Subcutaneous abdominal adipose tissue (tissue), 5 donors: ENCODE measurements around the gene TBC1D7.

Experiments
- H3K27ac ChIP-seq: one replicate; pipeline ENCODE4 v1.7.0; 2013; ENCODE audit warnings: low read depth, mild to moderate bottlenecking, inconsistent platforms, low read length, moderate library complexity
- H3K27me3 ChIP-seq, 5 donors: one replicate each; pipeline ENCODE4 v1.7.0; 2013; ENCODE audit warnings: low read length in 5 of 5, inconsistent platforms in 1 of 5; ENCODE audit not compliant: control insufficient read depth in 5 of 5, insufficient read depth in 4 of 5
- H3K36me3 ChIP-seq, 5 donors: one replicate each; pipeline ENCODE4 v1.7.0; 2013; ENCODE audit warnings: low read length in 5 of 5; ENCODE audit not compliant: control insufficient read depth in 5 of 5, insufficient read depth in 5 of 5
- H3K4me1 ChIP-seq, 5 donors: one replicate each; pipeline ENCODE4 v1.7.0; 2013; ENCODE audit warnings: low read length in 5 of 5, mild to moderate bottlenecking in 3 of 5, moderate library complexity in 1 of 5; ENCODE audit not compliant: control insufficient read depth in 5 of 5, insufficient read depth in 5 of 5
- H3K4me3 ChIP-seq, 5 donors: one replicate each; pipeline ENCODE4 v1.7.0; 2013; ENCODE audit warnings: low read length in 5 of 5, low read depth in 1 of 5
- H3K9ac ChIP-seq, 5 donors: one replicate each; pipeline ENCODE4 v1.7.0; 2013; ENCODE audit warnings: low read length in 5 of 5, mild to moderate bottlenecking in 4 of 5, moderate library complexity in 3 of 5
- H3K9me3 ChIP-seq, 5 donors: one replicate each; pipeline ENCODE4 v1.7.0; 2013; ENCODE audit warnings: low read length in 5 of 5; ENCODE audit not compliant: control insufficient read depth in 5 of 5
- donor health status: healthy.
- donor health status: healthy.
- donor health status: healthy.
- donor health status: healthy.
- donor health status: healthy.

TBC1D7 gene

GRCh38 chr6:13328076-13328874 is at the start of gene TBC1D7:
Gene TBC1D7 (minus strand): TSS chr6:13328537. CDS start chr6:13326898, 1,639 bp downstream.
- H3K9me3 ChIP-seq = no peaks in the 10 kb centered on the region

GRCh38 chr6:13377054-13377758 is 48.9 kb upstream of the TBC1D7 start:
- H3K4me1 ChIP-seq = peaks cover 3 to 49% (median 39%) of the 10 kb centered on the region in 5 donors
- H3K4me3 ChIP-seq = no peak overlapping the region
- no peaks in the 10 kb centered on the region for H3K27me3 ChIP-seq
- H3K9ac ChIP-seq = no peak overlapping the region
- H3K9me3 ChIP-seq = peaks cover 0 to 2% (median 0%) of the 10 kb centered on the region in 5 donors
- H3K36me3 ChIP-seq = no peaks in the 10 kb centered on the region
- H3K27ac ChIP-seq = no peak overlapping the region

More at GRCh38 chr6:13328076-13328874, at the start of gene TBC1D7:
- Histone ChIP-seq H3K4me3 (peak within 1 kb of the TSS; percentile 89 to 96 (median 96)), H3K9ac (peak within 1 kb of the TSS; percentile 86 to 92 (median 88)), H3K27me3 (no peaks in the 10 kb centered on the region), H3K4me1 (peaks cover 3 to 18% (median 13%) of the 10 kb centered on the region in 5 donors), H3K27ac (peak within 1 kb of the TSS; percentile 84), H3K36me3 (peaks cover 8 to 17% (median 15%) of the 10 kb centered on the region in 5 donors)

GRCh38 chr6:13375360-13375878 is 47.1 kb upstream of the TBC1D7 start:
- Histone ChIP-seq H3K9ac (no peak overlapping the region), H3K36me3 (no peaks in the 10 kb centered on the region), H3K4me3 (no peak overlapping the region), H3K27me3 (no peaks in the 10 kb centered on the region), H3K27ac (no peak overlapping the region), H3K4me1 (peaks cover 1 to 49% (median 35%) of the 10 kb centered on the region in 5 donors), H3K9me3 (peaks cover 0 to 2% (median 0%) of the 10 kb centered on the region in 5 donors)

- no peak overlapping the region for H3K27ac ChIP-seq
- H3K36me3 ChIP-seq = no peaks in the 10 kb centered on the region
- peaks cover 0 to 2% (median 0%) of the 10 kb centered on the region in 5 donors for H3K9me3 ChIP-seq
- peaks cover 1 to 47% (median 20%) of the 10 kb centered on the region in 5 donors for H3K4me1 ChIP-seq
- H3K27me3 ChIP-seq = no peaks in the 10 kb centered on the region
- no peak overlapping the region for H3K4me3 ChIP-seq
- no peak overlapping the region for H3K9ac ChIP-seq
Observed at GRCh38 chr6:13373919-13374318, 45.6 kb upstream of the TBC1D7 start.

GRCh38 chr6:13373488-13373886 is 45.1 kb upstream of the TBC1D7 start:
- Histone ChIP-seq H3K36me3 (no peaks in the 10 kb centered on the region), H3K9me3 (peaks cover 0 to 2% (median 0%) of the 10 kb centered on the region in 5 donors), H3K4me1 (peaks cover 1 to 47% (median 18%) of the 10 kb centered on the region in 5 donors), H3K4me3 (no peak overlapping the region), H3K9ac (no peak overlapping the region), H3K27ac (no peak overlapping the region), H3K27me3 (no peaks in the 10 kb centered on the region)

- Histone ChIP-seq H3K36me3 (no peaks in the 10 kb centered on the region), H3K4me3 (no peak overlapping the region), H3K9me3 (peaks cover 0 to 2% (median 0%) of the 10 kb centered on the region in 5 donors), H3K9ac (no peak overlapping the region), H3K27ac (peak overlapping the region; percentile 5), H3K4me1 (peaks cover 1 to 52% (median 23%) of the 10 kb centered on the region in 5 donors), H3K27me3 (no peaks in the 10 kb centered on the region)
Observed at GRCh38 chr6:13372688-13373487, 44.6 kb upstream of the TBC1D7 start.

- Histone ChIP-seq H3K9me3 (peaks cover 0 to 2% (median 0%) of the 10 kb centered on the region in 5 donors), H3K27me3 (no peaks in the 10 kb centered on the region), H3K4me1 (peaks cover 3 to 61% (median 28%) of the 10 kb centered on the region in 5 donors), H3K27ac (peak overlapping the region; percentile 5), H3K4me3 (no peak overlapping the region), H3K36me3 (no peaks in the 10 kb centered on the region), H3K9ac (no peak overlapping the region)
Observed at GRCh38 chr6:13372076-13372475, 43.7 kb upstream of the TBC1D7 start.

- Histone ChIP-seq H3K4me3 (no peak overlapping the region), H3K36me3 (no peaks in the 10 kb centered on the region), H3K27me3 (no peaks in the 10 kb centered on the region), H3K27ac (peak overlapping the region; percentile 5), H3K9ac (no peak overlapping the region), H3K9me3 (no peaks in the 10 kb centered on the region), H3K4me1 (peaks cover 4 to 61% (median 28%) of the 10 kb centered on the region in 5 donors)
Observed at GRCh38 chr6:13371421-13372072, 43.2 kb upstream of the TBC1D7 start.

GRCh38 chr6:13370623-13371022 is 42.3 kb upstream of the TBC1D7 start:
- H3K9me3 ChIP-seq = no peaks in the 10 kb centered on the region
- H3K36me3 ChIP-seq = no peaks in the 10 kb centered on the region
- no peaks in the 10 kb centered on the region for H3K27me3 ChIP-seq
- no peak overlapping the region for H3K27ac ChIP-seq
- no peak overlapping the region for H3K4me3 ChIP-seq
- H3K4me1 ChIP-seq = peaks cover 4 to 55% (median 28%) of the 10 kb centered on the region in 5 donors
- H3K9ac ChIP-seq = no peak overlapping the region
